G401.6 (cell line): ENCODE data around the gene SPG7.

ENCODE experiments used
- FAIRE-seq: peaks from 2 replicates; lab custom pipeline; 2012; peaks lifted over from hg19 to GRCh38; lab: Jason Lieb, UNC

SPG7 gene

GRCh38 chr16:89519881-89520280 lies 11.7 kb downstream of the SPG7 start:
- no peak for FAIRE-seq

- FAIRE-seq: no peak
These were observed 14.1 kb downstream of the SPG7 start for GRCh38 chr16:89522287-89522686.

GRCh38 chr16:89523680-89524344 lies 15.6 kb downstream of the SPG7 start:
- FAIRE-seq: no peak

- no peak for FAIRE-seq
These were observed 17.1 kb downstream of the SPG7 start for GRCh38 chr16:89525146-89525913.

DNA sequence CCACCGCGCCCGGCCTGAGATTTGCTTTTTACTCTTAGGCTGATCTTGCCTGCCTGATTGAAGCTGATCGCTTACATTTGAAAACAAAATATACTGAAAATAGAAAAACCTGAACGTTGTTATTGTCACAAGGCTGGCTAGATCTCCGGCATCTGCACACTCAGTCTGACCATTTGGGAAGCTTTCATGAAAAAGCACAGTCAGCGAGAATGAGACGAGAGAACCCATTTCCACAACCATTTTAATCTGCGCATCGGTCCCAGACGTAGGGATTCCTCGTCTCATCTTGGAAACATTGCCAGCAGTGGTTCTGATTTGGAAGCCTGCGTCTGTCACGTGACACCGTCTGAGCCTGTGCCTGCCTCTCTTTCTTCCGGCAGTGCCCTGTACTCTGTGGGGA lies 20.9 kb downstream of the SPG7 start:
- no peak for FAIRE-seq

- FAIRE-seq: no peak
These were observed 22.5 kb downstream of the SPG7 start for GRCh38 chr16:89530401-89531381.

DNA sequence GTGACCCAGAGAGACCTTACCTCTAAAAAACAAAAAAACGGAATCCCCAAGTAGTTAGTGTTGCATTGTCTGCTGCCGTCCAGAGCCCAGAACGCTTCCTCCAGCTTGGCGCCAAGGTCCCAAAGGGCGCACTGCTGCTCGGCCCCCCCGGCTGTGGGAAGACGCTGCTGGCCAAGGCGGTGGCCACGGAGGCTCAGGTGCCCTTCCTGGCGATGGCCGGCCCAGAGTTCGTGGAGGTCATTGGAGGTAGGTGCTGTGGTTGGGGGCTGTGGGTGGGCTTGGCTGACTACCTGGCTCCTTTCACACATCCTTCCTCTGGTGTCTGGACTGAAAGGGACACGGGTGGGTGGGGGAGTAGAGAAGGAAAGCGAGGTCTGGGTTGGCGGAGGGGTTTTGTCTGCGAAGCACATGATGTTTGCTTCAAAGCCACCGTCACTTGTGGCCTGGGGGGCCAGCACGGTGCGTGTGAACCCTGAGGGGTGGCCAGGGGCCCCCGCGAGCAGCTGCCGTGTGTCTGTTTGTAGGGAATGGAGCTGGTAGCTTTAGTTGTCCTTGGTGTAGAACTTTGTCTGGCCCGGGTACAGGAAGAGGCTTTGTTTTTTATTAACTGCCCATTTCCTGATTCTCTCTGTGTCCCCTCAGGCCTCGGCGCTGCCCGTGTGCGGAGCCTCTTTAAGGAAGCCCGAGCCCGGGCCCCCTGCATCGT lies 23.8 kb downstream of the SPG7 start:
- no peak for FAIRE-seq

DNA sequence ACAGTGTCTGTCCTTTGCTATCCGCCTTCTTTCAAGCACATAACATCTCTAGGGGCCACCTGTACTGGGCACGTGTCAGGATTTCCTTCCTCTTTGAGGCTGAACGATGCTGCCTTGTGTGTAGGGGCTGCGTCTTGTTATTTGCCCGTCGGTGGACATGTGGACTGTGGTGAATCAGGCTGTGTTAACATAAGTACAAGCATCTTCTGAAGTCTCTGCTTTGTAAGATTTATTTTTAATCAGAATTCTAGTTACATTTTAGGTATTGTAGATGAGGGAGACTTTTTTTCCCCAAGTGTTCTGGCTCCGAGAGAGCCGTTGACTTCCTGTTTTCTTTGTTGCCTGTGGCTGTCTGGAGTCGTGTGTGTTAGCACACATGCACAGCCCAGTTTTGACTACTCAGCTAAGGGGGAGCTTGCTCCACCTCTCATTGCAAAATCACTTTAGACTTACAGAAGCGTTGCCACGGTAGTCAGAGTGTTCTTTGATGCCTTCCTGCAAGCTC lies 26.1 kb downstream of the SPG7 start:
- FAIRE-seq: no peak

GRCh38 chr16:89536371-89536770 lies 28.2 kb downstream of the SPG7 start:
- no peak for FAIRE-seq

- FAIRE-seq: no peak
These were observed 28.8 kb downstream of the SPG7 start for GRCh38 chr16:89536886-89537548.

- no peak for FAIRE-seq
These were observed 29.3 kb downstream of the SPG7 start for GRCh38 chr16:89537549-89537925.

DNA sequence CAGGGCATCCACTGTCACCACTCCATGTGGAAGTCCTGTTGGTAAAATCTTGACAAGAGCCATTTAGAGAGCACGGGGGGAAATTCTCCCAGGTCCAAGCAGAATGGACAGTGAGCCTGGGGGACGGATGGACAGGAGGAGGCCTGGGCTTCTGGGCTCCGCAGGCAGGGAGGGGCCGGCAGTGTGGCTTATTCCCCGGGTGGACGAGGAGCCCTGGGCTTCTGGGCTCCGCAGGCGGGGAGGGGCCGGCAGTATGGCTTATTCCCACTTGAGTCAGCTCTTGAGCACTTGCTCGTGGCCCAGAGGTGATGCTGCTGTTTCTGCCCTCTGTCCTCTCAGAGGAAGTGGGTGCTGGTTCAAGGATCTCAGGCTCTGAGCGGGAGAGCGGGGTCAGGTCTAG lies 30.1 kb downstream of the SPG7 start:
- no peak for FAIRE-seq

DNA sequence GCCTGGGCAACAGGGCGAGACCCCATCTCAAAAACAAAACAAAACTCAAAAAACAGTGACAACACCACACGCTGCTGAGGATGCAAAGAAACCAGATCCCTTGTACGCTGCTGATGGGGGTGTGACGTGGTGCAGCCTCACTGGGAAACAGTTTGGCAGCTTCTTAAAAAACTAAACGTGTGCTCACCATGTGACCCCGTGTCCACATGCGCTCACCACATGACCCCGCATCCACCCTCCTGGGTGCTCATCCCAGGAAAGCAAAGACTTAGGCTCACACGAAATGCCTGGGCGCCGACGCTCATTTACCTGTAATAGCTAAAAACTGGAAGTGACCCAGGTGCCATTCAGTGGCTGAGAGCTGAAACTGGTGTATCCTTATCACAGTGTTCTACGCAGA lies 32.4 kb downstream of the SPG7 start:
- FAIRE-seq: no peak

GRCh38 chr16:89541792-89542191 lies 33.6 kb downstream of the SPG7 start:
- no peak for FAIRE-seq

DNA sequence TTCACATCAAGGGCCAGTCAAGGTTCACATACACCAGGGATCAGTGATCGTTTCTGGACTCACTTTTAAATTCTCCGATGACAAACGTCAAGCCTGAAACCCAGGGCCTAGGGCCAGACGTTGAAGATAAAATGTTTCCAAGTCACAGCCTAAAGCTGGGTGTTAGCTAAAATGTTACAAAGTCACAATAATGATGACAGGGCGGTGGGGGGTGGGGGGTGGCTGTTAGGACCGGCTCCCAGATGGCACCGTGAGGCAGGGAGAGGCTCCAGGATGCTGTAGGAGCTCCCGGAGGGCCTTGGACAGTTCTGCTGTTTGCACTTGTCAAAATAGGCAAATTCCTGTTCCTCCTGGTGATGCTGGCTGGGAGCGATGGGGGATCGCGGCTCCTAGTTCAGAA lies 35.9 kb downstream of the SPG7 start:
- FAIRE-seq: no peak

- FAIRE-seq: no peak
These were observed 36.5 kb downstream of the SPG7 start for GRCh38 chr16:89544713-89545043.

- no peak for FAIRE-seq
These were observed 37.0 kb downstream of the SPG7 start for GRCh38 chr16:89545044-89545830.

DNA sequence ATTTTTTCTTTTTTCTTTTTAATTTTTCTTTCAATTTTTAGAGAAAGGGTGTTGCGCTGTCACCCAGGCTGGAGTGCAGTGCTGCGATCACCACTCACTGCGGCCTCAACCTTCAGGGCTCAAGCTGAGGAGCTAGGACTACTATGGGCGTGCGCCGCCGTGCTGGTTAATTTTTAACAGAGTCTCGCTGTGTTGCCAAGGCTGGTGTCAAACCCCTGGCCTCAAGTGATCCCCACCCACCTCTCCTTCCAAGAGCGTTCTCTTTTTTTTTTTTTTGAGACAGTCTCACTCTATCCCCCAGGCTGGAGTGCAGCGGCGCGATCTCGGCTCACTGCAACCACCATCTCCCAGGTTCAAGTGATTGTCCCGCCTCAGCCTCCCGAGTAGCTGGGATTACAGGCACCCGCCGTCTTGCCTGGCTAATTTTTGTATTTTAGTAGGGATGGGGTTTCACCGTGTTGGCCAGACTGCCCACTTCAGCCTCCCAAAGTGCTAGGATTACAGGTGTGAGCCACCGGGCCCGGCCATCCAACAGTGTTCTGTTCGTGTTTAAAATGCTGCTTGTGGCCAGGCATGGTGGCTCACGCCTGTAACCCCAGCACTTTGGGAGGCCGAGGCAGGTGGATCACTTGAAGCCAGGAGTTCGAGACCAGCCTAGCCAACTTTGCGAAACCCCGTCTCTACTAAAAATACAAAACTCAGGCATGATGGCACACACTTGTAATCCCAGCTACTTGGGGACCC lies 37.8 kb downstream of the SPG7 start:
- FAIRE-seq: no peak

DNA sequence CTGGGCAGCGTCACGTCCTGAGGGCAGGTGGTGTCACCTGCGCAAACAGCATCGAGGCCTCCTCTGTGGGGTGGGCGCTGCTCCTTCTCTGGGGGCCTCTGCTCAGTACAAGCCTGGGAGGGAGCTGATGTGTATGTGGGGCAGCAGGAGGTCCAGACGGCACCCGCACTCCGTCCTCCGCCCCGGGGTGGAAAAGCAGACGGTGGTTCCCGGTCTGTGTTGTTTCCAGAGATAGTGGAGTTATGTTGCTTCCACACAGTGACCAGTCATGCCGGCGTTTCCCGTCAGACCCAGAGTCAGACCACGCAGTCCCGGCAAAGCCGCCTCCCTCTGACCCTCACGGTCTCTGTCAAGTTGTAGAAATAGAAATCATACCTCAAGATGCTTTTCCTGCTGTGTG lies 38.6 kb downstream of the SPG7 start:
- no peak for FAIRE-seq

DNA sequence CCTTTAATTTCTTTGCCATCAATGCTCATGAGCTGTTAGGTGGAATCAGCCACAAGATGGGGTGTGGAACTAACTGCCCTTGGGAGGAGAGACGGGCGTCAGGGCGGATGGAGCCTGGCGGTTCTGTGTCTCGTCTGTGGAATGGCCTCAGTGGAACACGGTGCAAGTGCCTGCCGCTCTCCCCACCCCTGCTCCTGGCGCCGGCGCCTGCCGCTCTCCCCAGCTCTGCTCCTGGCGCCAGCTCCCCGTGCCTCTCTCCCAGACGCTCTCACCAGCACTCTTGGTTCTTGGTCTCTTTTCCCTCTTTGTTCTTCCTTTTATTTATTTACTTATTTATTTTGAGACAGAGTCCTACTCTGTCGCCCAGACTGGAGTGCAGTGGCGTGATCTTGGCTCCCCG lies 39.1 kb downstream of the SPG7 start:
- no peak for FAIRE-seq
